Measurements from ENCODE around the gene TMEM51. TPM values are rescaled to one million over a fixed set of nuclear protein-coding genes. Genes with fewer than 3 reads are reported as not detected.

Gene TMEM51
- total RNA-seq, 4 donors from 2014 or later: 17.7 to 32.9 (median 22.9) TPM

- DNase-seq: no peak
- intact Hi-C loops (cut with DNase I; ENCODE audit: low total_unique reads) (no loop called here), in situ Hi-C loops (cut with MboI; ENCODE audit: low pct_ligation_motif_present in 1 of 4, low pct_unique_long_range_greater_than_20kb in 1 of 4, low sequenced_read_pairs in 3 of 4) (no loop called here)
- 57 to 100% methylated on average over 1 to 12 of the region's 12 CpGs for WGBS, 2 donors (ENCODE audit: low coverage in 1 of 2)
- Histone ChIP-seq H3K27me3 (no peaks in the 10 kb centered on the region), H3K4me3 (no peak overlapping the region), H3K27ac (no peak overlapping the region), H3K9me3 (no peaks in the 10 kb centered on the region), H3K36me3 (no peaks in the 10 kb centered on the region), H3K4me1 (peaks cover 12 to 51% (median 36%) of the 10 kb centered on the region in 4 donors)
- TF ChIP-seq POLR2A (IDR thresholded peaks at IDR 0.05): no peak
- TF ChIP-seq EP300 (IDR thresholded peaks at IDR 0.05; ENCODE audit: low read depth): no peak
- TF ChIP-seq POLR2AphosphoS5 (IDR thresholded peaks at IDR 0.05): no peak
- TF ChIP-seq CTCF (IDR thresholded peaks at IDR 0.05): no peak
Measured at GRCh38 chr1:15192916-15193550, 39.5 kb downstream of the TMEM51 start.

DNA sequence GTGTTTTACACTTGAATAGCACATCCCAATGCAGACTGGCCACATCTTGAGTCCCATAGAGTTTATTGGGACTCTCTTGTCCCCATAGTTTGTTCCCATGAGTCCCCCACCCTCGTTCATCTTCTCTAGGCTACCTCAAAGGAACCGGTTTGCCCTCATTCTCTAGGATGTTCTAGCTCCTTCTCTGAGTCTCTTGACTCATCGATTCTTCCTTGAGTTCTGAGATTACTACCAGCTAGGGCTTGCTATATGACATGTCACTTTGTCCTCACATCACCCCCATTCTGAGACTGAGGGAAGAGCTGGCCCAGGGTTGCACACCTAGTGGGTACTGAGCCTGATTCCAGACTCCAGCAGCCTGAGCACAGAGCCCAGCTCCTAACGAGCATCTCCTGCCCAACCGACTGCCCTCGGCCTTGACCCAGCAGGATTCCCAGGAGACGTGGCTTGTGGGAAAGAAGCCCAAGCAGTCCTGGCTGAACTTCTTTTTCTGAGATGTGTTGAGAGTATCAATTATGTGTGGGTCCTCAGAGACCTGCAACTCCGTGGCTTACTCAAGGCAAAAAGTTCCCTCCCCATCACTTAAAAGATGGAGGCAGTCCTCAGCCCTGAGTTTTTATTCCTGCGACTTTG is 42.0 kb downstream of the TMEM51 start:
- TF ChIP-seq EP300 (IDR thresholded peaks at IDR 0.05; ENCODE audit: low read depth): no peak
- TF ChIP-seq CTCF (IDR thresholded peaks at IDR 0.05): no peak
- TF ChIP-seq POLR2AphosphoS5 (IDR thresholded peaks at IDR 0.05): no peak
- no peak for TF ChIP-seq POLR2A (IDR thresholded peaks at IDR 0.05)
- intact Hi-C loops (cut with DNase I; ENCODE audit: low total_unique reads): no loop called here
- no peak overlapping the region for H3K27ac ChIP-seq
- in situ Hi-C loops (cut with MboI; ENCODE audit: low pct_ligation_motif_present in 1 of 4, low pct_unique_long_range_greater_than_20kb in 1 of 4, low sequenced_read_pairs in 3 of 4): no loop called here
- no peaks in the 10 kb centered on the region for H3K36me3 ChIP-seq
- peaks cover 9 to 49% (median 29%) of the 10 kb centered on the region in 4 donors for H3K4me1 ChIP-seq
- no peaks in the 10 kb centered on the region for H3K27me3 ChIP-seq
- no peak overlapping the region for H3K4me3 ChIP-seq
- no peaks in the 10 kb centered on the region for H3K9me3 ChIP-seq
- DNase-seq: no peak
- WGBS, 2 donors (ENCODE audit: low coverage in 1 of 2): 72 to 80% methylated on average over 2 to 9 of the region's 9 CpGs

- TF ChIP-seq EP300 (IDR thresholded peaks at IDR 0.05; ENCODE audit: low read depth) (no peak), CTCF (IDR thresholded peaks at IDR 0.05) (no peak), POLR2AphosphoS5 (IDR thresholded peaks at IDR 0.05) (no peak), POLR2A (IDR thresholded peaks at IDR 0.05) (no peak)
- in situ Hi-C loops (cut with MboI; ENCODE audit: low pct_ligation_motif_present in 1 of 4, low pct_unique_long_range_greater_than_20kb in 1 of 4, low sequenced_read_pairs in 3 of 4) (no loop called here), intact Hi-C loops (cut with DNase I; ENCODE audit: low total_unique reads) (no loop called here)
- WGBS, 2 donors (ENCODE audit: low coverage in 1 of 2): 69% methylated on average over 9 of the region's 9 CpGs; no CpG with 5 or more reads in 1 of the 2 donors
- no peak overlapping the region for H3K4me3 ChIP-seq
- H3K9me3 ChIP-seq: no peaks in the 10 kb centered on the region
- H3K27ac ChIP-seq: peak overlapping the region in 1 of 4 donors; percentile 78
- DNase-seq: no peak
- no peaks in the 10 kb centered on the region for H3K27me3 ChIP-seq
- peaks cover 13 to 49% (median 34%) of the 10 kb centered on the region in 4 donors for H3K4me1 ChIP-seq
- H3K36me3 ChIP-seq: no peaks in the 10 kb centered on the region
Measured at GRCh38 chr1:15196069-15196468, 42.5 kb downstream of the TMEM51 start.

- Histone ChIP-seq H3K4me3 (no peak overlapping the region), H3K27me3 (no peaks in the 10 kb centered on the region), H3K4me1 (peaks cover 18 to 54% (median 43%) of the 10 kb centered on the region in 4 donors), H3K9me3 (no peaks in the 10 kb centered on the region), H3K36me3 (no peaks in the 10 kb centered on the region), H3K27ac (peak overlapping the region; percentile 67 to 78 (median 74))
- WGBS, 2 donors (ENCODE audit: low coverage in 1 of 2): 37 to 52% methylated on average over 4 to 8 of the region's 8 CpGs
- TF ChIP-seq POLR2A (IDR thresholded peaks at IDR 0.05) (peak; percentile 32), EP300 (IDR thresholded peaks at IDR 0.05; ENCODE audit: low read depth) (no peak), CTCF (IDR thresholded peaks at IDR 0.05) (peak in 1 of 5 experiments; percentile 10), POLR2AphosphoS5 (IDR thresholded peaks at IDR 0.05) (peak in 2 of 3 donors; percentile 27 to 40)
- in situ Hi-C loops (cut with MboI; ENCODE audit: low pct_ligation_motif_present in 1 of 4, low pct_unique_long_range_greater_than_20kb in 1 of 4, low sequenced_read_pairs in 3 of 4): no loop called here
- intact Hi-C loops (cut with DNase I; ENCODE audit: low total_unique reads): no loop called here
- DNase-seq: peak; percentile 79
Measured at GRCh38 chr1:15196807-15197530, 43.4 kb downstream of the TMEM51 start.

Measured in transverse colon (tissue), 4 donors.